Activated B cell treated with CpG ODN at 0.5 μM for 24 hours (primary cell): ENCODE measurements around the gene PLS3. TPM values are rescaled to one million over a fixed set of nuclear protein-coding genes. Genes with fewer than 3 reads are reported as not detected.

Source experiments
- ATAC-seq: fragments of 200-7000 bp; cut with Tn5 transposase; one replicate; pipeline ENCODE4 v1.10.0; 2021; ENCODE audit warnings: low read depth, mild to moderate bottlenecking, moderate library complexity
- CTCF ChIA-PET: fragments of 350-600 bp; sonication (Branson Sonifier 250); formaldehyde crosslinking; loops from one replicate; lab custom pipeline; 2021; ENCODE audit warnings: antibody characterized with exemption; lab: Charles Lee
- POLR2A ChIA-PET: fragments of 350-600 bp; sonication (Branson Sonifier 250); formaldehyde crosslinking; loops from one replicate; lab custom pipeline; 2021; ENCODE audit warnings: antibody characterized with exemption; lab: Charles Lee
- DNase-seq: peaks from one replicate; pipeline ENCODE4 v3.0.0; 2022
- H3K27ac Mint-ChIP-seq: one replicate; pipeline ENCODE4 v1.8.0; 2020; ENCODE audit warnings: mixed read lengths
- H3K27me3 Mint-ChIP-seq: one replicate; pipeline ENCODE4 v1.8.0; 2021; ENCODE audit warnings: mixed read lengths
- H3K36me3 Mint-ChIP-seq: one replicate; pipeline ENCODE4 v1.8.0; 2021; ENCODE audit warnings: low read depth, mixed read lengths
- H3K4me1 Mint-ChIP-seq: one replicate; pipeline ENCODE4 v1.8.0; 2021; ENCODE audit warnings: mixed read lengths
- H3K4me3 Mint-ChIP-seq: one replicate; pipeline ENCODE4 v1.8.0; 2020; ENCODE audit warnings: mild to moderate bottlenecking, mixed read lengths
- H3K9me3 Mint-ChIP-seq: one replicate; pipeline ENCODE4 v1.8.0; 2020; ENCODE audit warnings: mixed read lengths
- intact Hi-C: fragments of 100-400 bp; cut with micrococcal nuclease; formaldehyde crosslinking; loops from one replicate; pipeline ENCODE4 v1.15.1; 2024
- total RNA-seq: library from RNA; stranded (reverse); gene quantifications from 2 replicates; pipeline ENCODE4 v1.2.3, GENCODE V29; 2022
- TF ChIP-seq, protein P1 (sequence below): fragments of 200-600 bp; IDR thresholded peaks from one replicate; pipeline ENCODE4 v1.8.0; 2022; ENCODE audit warnings: antibody characterized with exemption, mild to moderate bottlenecking

PLS3 gene
- total RNA-seq, 1 donor from 2014 or later, result not detected

DNA sequence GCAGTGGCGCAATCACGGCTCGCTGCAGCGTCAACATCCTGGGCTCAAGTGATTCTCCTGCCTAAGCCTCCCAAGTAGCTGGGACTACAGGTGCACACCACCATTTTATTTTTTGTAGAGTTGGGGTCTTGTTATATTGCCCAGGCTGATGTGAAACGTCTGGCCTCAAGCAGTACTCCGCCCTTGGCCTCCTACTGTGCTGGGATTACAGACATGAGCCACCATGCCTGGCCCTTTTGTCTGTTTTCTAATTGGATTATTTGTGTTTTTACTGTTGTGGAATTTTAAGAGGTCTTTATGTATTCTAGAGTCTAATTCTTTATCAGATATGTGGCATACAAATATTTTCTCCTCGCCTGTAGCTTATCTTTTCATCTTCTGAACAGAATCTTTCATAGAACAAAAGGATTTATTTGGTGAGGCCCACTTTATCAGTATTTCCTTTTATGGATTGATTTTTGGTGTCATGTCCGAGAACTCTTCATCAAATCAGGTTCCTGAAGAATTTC, 18.9 kb downstream of the PLS3 start:
- TF ChIP-seq, protein P1, sequence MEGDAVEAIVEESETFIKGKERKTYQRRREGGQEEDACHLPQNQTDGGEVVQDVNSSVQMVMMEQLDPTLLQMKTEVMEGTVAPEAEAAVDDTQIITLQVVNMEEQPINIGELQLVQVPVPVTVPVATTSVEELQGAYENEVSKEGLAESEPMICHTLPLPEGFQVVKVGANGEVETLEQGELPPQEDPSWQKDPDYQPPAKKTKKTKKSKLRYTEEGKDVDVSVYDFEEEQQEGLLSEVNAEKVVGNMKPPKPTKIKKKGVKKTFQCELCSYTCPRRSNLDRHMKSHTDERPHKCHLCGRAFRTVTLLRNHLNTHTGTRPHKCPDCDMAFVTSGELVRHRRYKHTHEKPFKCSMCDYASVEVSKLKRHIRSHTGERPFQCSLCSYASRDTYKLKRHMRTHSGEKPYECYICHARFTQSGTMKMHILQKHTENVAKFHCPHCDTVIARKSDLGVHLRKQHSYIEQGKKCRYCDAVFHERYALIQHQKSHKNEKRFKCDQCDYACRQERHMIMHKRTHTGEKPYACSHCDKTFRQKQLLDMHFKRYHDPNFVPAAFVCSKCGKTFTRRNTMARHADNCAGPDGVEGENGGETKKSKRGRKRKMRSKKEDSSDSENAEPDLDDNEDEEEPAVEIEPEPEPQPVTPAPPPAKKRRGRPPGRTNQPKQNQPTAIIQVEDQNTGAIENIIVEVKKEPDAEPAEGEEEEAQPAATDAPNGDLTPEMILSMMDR, result no peak
- CTCF ChIA-PET, result no interaction called here
- Mint-ChIP-seq H3K36me3 (no peaks in the 10 kb centered on the region), H3K27me3 (no peaks in the 10 kb centered on the region), H3K4me1 (no peaks in the 10 kb centered on the region), H3K4me3 (no peak overlapping the region), H3K9me3 (no peaks in the 10 kb centered on the region), H3K27ac (no peak overlapping the region)
- DNase-seq, result no peak
- POLR2A ChIA-PET, result no interaction called here
- intact Hi-C loops, result no loop called here
- ATAC-seq, result no peak

DNA sequence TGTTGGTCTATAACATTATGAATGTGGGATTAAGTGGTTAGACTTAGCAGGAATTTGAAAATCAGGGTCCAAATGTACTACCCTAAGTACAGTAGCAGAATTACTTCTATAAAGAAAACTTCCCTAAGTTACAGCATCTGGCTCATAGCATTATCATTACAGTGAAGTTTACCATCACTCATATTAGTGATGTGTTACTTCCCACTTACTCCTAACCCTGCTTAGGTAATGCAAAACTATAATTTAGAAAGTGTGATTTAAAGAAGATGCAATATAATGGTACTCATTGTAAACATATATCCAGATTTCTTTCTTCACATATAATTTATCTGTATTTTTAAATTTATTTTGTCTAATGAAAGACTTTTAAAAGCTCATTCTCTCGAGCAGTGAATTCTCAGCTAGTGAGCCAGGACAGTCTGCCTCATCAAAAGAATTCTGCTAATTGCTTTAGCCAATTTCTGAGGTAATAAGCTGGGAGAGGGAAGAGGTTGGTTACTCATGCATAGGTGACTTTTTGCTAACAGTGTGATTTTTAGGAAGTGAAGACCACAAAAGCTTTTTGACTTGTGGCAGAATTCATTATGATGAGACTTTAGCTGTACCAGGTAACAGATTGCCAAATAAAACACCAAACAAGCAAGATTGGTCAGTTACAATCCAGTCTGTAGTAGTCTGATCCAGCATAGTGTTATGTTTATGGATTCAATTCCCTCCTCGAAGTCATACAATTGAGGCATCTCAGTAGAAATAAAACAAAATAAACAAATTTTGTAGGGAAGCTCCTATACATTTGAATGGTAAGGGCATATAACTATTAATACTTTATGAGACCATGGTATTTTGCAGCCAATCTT, 21.0 kb downstream of the PLS3 start:
- Mint-ChIP-seq H3K9me3 (no peaks in the 10 kb centered on the region), H3K4me1 (no peaks in the 10 kb centered on the region), H3K27me3 (no peaks in the 10 kb centered on the region), H3K36me3 (no peaks in the 10 kb centered on the region), H3K4me3 (no peak overlapping the region), H3K27ac (no peak overlapping the region)
- ATAC-seq, result no peak
- intact Hi-C loops, result no loop called here
- TF ChIP-seq, protein P1, result no peak
- POLR2A ChIA-PET, result no interaction called here
- CTCF ChIA-PET, result no interaction called here
- no peak for DNase-seq

DNA sequence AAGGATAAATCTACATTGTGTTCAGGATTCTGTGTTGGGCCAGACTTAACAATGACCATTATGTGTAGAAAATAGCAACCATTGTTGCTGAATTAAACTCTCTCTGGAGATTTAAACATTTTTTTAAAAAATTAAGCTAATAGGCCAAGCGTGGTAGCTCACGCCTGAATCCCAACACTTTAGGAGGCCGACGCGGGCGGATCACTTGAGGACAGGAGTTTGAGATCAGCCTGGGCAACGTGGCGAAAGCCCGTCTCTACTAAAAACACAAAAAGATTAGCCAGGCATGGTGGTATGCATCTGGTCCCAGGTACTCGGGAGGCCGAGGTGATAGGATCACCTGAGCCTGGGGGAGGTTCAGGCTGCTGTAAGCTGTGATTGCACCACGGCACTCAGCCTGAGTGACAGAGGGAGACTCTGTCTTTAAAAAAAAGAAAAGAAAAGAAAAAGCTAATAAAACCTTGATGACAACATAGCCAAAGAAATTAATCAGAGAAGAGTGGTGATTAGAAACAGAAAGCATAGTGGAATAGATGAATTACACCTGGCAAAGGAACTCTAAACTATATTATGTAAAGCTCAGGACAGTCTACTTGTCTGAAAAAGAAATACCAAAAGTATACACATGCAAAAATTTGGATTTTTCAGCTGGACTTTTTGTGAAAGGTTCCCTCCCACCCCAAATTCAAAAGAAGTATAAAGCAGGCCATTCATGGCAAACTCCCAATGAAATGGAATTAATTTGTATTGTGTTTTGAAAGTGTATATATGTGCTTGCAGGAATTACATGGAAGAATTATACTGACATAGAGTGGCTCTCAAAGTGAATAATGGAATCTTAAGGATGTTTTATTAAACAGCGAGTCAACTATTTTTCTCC, 21.9 kb downstream of the PLS3 start:
- Mint-ChIP-seq H3K27me3 (no peaks in the 10 kb centered on the region), H3K27ac (no peak overlapping the region), H3K4me3 (no peak overlapping the region), H3K9me3 (no peaks in the 10 kb centered on the region), H3K4me1 (no peaks in the 10 kb centered on the region), H3K36me3 (no peaks in the 10 kb centered on the region)
- DNase-seq (no peak), ATAC-seq (no peak)
- ChIA-PET POLR2A (no interaction called here), CTCF (no interaction called here)
- intact Hi-C loops, result no loop called here
- TF ChIP-seq, protein P1, result no peak

DNA sequence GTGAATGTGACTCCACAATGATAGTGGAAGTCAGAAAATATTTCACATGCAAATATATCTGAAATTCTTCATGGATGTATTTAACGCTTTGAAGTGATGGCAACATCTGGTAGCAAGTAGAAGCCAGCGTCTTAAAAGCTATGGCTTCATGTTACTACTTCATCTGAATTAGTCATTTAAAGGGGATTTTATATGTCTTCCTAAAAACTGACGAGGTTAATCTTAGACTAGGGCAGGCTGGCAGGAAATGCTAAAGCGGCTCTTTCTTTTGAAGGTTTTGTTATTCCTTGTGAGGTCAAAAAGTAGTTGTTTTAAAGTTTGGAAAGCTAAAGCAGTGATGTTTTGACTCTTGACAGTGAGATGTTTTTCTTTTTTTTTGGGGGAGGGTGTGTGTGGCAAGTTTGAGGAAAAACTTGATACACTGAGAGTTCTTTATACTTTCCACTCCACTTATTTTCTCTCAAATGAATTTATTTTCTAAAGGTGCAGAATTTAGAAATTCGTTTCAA, 22.6 kb downstream of the PLS3 start:
- Mint-ChIP-seq H3K9me3 (no peaks in the 10 kb centered on the region), H3K27ac (no peak overlapping the region), H3K36me3 (no peaks in the 10 kb centered on the region), H3K27me3 (no peaks in the 10 kb centered on the region), H3K4me3 (no peak overlapping the region), H3K4me1 (no peaks in the 10 kb centered on the region)
- intact Hi-C loops, result no loop called here
- ChIA-PET POLR2A (no interaction called here), CTCF (no interaction called here)
- DNase-seq (no peak), ATAC-seq (no peak)
- TF ChIP-seq, protein P1, result no peak

DNA sequence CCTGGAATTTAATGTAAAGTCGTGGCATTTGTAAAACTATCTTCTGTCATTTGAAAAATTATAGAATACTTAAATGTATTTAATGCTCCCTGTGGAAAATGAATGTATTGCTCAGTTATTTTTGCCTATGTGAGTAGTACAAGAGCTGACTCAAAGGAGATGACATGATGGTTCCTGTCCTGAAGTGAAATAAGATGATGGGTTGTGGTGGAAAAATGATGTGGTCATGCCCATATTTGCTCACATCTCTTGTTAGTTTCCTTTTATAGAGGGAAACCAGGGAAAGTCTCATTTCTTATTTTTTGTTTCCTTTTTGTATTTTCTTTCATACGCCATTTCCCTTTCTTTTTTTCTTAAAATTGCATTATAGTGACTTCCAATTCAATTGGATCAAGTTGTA, 23.7 kb downstream of the PLS3 start:
- Mint-ChIP-seq H3K27me3 (no peaks in the 10 kb centered on the region), H3K36me3 (no peaks in the 10 kb centered on the region), H3K4me3 (no peak overlapping the region), H3K4me1 (no peaks in the 10 kb centered on the region), H3K27ac (no peak overlapping the region), H3K9me3 (no peaks in the 10 kb centered on the region)
- TF ChIP-seq, protein P1, result no peak
- ATAC-seq, result no peak
- no peak for DNase-seq
- intact Hi-C loops, result no loop called here
- POLR2A ChIA-PET, result no interaction called here
- CTCF ChIA-PET, result no interaction called here
